Glomerular endothelial cell (primary cell): ENCODE results near the gene EIPR1. TPM values are rescaled to one million over a fixed set of nuclear protein-coding genes. Genes with fewer than 3 reads are reported as not detected.

ENCODE experiments used
- DNase-seq: peaks from one replicate; pipeline ENCODE4 v3.0.0-alpha.2; 2011; ENCODE audit warnings: low read depth, low spot score; ENCODE audit errors: extremely low read depth
- total RNA-seq: library from RNA; depleted of rRNA; stranded (reverse); fragments of >200 nt; gene quantifications from 2 replicates; pipeline ENCODE4 v1.2.3, GENCODE V29; 2015

EIPR1 gene
- total RNA-seq, 1 donor from 2014 or later = 40.7 TPM

DNA sequence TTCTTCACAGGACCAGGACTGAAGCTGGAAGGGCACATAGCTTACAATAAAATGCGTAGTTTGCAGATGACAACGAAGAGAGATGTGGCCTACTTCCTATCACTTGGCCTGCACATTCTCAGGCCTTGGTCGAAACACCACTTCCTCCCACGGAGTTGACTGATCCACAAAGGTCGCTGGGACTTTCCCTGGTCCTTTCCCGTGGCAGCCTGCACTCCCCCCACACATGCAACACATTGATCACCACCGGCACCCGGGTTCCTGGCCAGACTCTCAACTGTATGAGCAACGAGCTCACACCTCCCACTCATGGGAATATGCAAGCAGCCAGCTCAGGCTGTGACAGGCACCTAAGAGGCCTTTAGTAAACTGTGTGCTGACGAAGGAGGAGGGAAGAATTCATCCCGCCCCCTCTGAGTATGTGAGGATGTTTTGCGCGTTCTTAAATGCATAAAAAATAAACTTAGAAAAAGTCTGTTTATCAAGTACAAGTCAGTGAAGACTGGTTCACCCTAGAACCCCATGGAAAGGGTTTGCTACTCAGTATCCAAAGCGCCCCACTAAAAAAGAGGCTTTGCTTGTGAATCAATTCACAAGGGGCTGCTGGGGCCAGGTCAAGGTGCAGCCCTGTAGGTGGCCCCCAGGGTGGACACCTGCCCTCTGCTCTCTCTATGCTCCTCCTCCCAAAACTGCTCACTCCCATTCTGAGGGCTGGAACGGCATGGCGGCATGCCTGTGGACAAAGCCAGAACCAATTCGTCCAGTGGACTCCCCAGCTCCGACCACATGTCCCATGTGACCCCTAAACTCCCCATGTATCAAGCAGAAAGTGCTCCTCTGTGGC lies 154.3 kb downstream of the EIPR1 start:
- DNase-seq = peak; percentile 7

DNA sequence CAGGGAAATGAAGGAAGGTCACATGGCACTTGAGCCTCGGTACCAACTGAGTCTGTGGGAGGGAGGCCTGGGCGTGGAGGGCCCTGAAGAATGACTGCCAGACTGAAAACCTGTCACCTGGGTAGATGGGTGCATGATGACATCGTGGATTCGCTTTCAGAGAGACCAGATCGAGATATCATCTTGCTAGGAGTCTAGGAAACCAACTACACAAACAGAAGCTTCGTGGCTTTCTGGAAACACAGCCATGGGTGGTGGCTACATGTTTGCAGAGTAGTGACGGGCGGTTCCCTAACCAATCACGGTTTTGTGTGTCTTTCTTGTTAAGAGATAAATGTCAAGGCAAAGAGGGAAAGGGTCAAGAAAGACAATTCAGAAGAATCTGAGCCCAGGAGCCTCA lies 155.0 kb downstream of the EIPR1 start:
- no peak for DNase-seq

DNA sequence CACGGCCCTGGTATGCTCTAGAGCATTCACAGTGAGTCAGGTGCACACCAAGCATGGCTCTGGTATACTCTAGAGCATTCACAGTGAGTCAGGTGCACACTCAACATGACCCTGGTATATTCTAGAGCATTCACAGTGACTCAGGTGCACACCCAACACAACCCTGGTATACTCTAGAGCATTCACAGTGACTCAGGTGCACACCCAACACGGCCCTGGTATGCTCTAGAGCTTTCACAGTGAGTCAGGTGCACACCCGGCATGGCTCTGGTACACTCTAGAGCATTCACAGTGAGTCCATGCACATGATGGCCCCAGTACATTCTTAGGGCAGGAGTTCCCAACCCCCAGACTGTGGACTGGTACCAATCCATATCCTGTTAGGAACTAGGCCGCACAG lies 158.1 kb downstream of the EIPR1 start:
- no peak for DNase-seq

- no peak for DNase-seq
Observed at GRCh38 chr2:3217646-3218045, 160.0 kb downstream of the EIPR1 start.

- DNase-seq = no peak
Observed at GRCh38 chr2:3216841-3217495, 160.7 kb downstream of the EIPR1 start.

DNA sequence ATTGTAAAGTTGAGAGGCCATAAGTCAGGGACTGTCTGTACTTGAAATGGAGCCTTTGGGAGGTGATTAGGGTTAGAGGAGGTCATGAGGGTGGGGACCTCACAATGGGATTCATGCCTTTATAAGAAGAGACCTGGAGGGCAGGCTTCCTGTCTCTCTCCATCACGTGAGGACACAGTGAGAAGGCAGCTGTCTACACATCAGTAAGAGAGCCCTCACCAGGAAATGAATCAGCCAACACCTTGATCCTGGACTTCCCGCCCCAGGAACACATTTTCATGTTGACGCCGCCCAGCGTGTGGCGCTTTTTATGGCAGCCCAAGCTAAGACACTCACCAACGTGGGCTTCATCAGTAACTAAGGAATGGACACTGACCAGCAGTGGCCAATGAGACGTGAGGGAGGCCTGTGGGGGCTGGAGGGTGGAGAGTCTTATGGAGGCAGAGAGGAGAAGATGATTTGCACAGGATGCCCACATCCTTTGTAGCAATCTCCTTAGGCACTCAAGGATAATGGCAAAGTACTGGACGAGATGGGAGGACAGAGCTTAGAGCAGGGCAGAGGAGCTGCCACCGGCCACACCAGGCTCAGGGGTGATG lies 162.7 kb downstream of the EIPR1 start:
- no peak for DNase-seq

DNA sequence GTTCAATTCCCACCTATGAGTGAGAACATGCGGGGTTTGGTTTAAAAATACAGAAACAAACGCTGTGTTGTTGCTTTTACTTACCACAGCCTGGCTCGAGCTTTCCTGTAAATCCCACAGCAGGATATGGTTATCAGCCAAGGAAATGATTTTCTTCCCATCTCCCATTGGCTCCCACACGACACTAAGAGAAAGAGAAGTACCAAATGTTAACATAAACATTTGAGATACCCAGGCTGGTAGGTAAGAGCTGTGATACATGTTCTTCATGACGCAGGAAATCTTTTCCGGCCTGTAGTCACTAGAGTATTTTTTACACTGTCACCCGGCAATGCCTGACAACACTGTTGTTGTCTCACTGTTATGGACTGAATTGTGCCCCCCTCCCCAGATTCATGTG lies 163.6 kb downstream of the EIPR1 start:
- no peak for DNase-seq

DNA sequence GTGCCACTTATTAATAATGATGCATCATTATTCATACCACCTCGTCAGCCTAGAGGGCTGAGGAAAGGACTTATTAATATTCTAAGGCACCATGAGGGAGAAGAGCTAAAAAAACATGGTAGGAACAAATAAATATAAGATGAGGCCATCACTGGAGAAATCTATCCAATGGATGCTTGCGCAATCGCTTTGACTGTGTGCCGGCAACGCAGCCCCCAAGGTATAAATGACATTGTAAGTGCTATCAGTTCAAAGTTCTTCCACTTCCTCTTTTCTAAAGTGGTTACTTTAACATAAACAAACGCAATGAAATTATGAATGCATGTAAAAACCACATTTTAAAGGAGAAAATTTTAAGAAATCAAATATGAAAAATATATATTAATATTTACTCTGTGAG lies 164.6 kb downstream of the EIPR1 start:
- DNase-seq = no peak

GRCh38 chr2:3212061-3212362 lies 165.6 kb downstream of the EIPR1 start:
- no peak for DNase-seq

DNA sequence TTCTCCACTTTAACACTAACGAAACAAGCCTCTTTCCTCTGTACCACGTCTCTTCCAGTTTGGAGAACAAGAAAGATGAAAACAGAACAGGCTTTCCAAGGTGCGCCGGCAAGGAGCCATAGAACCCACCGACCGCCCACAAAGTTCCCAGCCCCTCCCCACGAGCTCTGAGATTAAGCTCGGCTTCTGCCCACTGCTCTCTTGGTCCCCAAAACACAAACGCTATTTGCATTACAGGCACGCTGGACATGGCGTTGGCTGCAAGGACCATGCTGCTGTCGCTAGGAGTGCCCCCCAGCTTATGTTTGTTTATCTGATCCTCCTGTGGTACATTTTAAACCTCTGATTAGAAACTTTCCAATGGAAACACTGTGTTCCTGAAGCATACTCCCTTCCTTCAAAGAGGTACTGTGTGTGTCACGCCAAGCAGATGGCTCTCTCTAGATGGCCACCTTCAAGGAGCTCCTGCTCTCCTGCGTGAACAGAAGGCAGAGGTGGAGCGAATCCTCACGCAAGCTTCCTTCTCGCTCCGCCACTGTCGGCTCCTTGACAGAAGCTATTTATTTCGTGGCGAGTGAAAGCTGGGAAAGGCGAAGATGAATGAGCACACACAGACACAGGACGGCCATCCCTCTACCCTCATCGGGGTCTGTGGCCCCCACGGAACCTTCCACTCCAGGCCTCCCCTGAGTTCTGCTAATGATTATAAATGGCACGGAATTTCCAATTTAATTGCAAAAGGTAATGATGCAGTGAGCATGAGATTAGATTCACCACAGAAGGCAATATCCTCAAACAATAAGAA lies 166.2 kb downstream of the EIPR1 start:
- no peak for DNase-seq

GRCh38 chr2:3210257-3210656 lies 167.4 kb downstream of the EIPR1 start:
- no peak for DNase-seq

- no peak for DNase-seq
Observed at GRCh38 chr2:3209258-3209657, 168.4 kb downstream of the EIPR1 start.

- DNase-seq = no peak
Observed at GRCh38 chr2:3208591-3208990, 169.0 kb downstream of the EIPR1 start.

DNA sequence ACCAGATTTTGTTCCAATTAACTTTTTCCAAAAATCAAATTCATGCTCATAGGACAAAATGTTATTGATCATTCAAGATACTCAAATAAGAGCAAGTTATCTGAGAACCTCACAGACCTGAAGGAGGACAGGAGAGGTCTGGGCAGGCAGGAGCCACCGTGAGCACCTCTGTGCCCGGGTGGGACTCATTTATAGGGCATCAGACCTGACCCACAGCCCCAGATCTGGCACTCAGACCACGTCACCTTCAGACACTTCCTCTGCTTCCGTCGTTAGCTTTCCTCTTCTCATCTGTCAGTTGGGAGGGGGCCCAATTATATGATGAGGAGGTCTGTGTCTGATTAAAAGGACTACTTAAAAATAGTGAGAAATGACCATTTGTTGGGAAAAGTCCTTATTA lies 169.4 kb downstream of the EIPR1 start:
- DNase-seq = no peak

GRCh38 chr2:3207091-3207491 lies 170.5 kb downstream of the EIPR1 start:
- DNase-seq = no peak

- DNase-seq = no peak
Observed at GRCh38 chr2:3205845-3206244, 171.8 kb downstream of the EIPR1 start.

DNA sequence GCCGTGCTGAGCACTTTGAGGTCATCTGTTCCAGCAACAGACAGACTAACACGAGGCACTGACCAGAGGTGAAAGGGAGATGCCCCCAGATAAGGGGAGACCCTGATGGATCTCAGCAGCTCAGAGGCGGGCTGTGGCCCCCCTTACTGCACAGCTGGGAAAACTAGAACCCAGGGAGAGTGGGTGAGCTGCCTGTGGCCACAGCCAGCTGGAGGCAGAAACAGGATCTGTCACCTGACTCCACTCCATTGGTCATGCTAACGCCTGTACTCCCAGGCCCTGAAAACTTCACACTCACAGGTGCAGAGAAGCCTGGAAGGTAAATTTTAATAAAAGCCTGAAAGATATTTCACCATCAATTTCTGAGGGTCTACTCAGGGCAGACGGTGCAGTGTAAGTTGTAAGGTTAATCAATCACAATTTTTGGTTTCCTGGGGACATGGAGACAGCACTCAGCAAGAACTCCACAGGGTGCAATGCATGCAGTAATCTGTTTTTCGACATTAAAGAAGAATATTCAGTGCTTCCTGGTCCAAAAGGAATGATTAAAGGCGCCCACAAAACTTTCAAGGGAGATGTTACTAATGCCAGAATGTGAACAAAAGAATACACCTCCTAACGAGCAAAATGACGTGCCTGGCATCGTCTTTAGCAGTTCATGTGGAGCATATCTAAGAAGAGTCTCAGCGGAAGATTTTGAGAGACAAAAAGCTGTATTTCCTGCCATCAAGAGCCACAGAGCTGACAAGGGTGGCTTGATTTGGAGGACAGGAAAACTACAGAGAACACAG lies 173.4 kb downstream of the EIPR1 start:
- DNase-seq = no peak

- no peak for DNase-seq
Observed at GRCh38 chr2:3203497-3204019, 174.1 kb downstream of the EIPR1 start.

DNA sequence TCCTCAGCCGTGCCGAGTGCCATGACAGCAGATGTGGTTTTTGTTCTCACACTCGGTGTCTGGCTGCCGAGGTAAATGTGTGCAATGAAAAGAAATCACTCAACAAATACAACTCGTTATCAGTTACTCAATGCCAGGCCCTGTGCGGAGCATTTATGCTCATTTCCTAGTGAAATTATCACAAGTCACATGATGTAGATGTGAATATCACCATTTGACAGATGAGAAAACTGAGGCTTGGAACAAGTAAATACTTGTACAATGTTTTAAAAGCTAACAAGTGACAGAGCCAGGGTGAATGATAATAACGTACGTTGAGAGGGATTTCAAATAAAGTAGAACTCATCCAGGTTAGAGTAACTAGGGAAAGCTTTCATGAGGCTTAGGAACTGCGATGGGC lies 174.7 kb downstream of the EIPR1 start:
- DNase-seq = no peak

- no peak for DNase-seq
Observed at GRCh38 chr2:3201281-3201680, 176.3 kb downstream of the EIPR1 start.
